GM21390 (cell line): ENCODE measurements around the gene EHD2.

Source experiments
- ATAC-seq: cut with Tn5 transposase; IDR thresholded peaks from one replicate; pipeline ENCODE4 v1.9.1; 2021; ENCODE audit not compliant: unreplicated experiment

Gene EHD2

GRCh38 chr19:47691090-47691489, 22.1 kb upstream of the EHD2 start:
- no peak for ATAC-seq

GRCh38 chr19:47691782-47692181, 21.4 kb upstream of the EHD2 start:
- no peak for ATAC-seq

- ATAC-seq: no peak
These were observed 19.7 kb upstream of the EHD2 start for GRCh38 chr19:47693489-47693888.

- ATAC-seq: no peak
These were observed 19.3 kb upstream of the EHD2 start for GRCh38 chr19:47693903-47694302.

- ATAC-seq: no peak
These were observed 18.6 kb upstream of the EHD2 start for GRCh38 chr19:47694466-47695273.

- ATAC-seq: no peak
These were observed 17.5 kb upstream of the EHD2 start for GRCh38 chr19:47695533-47696262.

- no peak for ATAC-seq
These were observed 16.6 kb upstream of the EHD2 start for GRCh38 chr19:47696635-47697034.

GRCh38 chr19:47697863-47698609, 15.2 kb upstream of the EHD2 start:
- ATAC-seq: no peak

- ATAC-seq: no peak
These were observed 14.4 kb upstream of the EHD2 start for GRCh38 chr19:47698631-47699359.

GRCh38 chr19:47699360-47699917, 13.8 kb upstream of the EHD2 start:
- no peak for ATAC-seq

- ATAC-seq: no peak
These were observed 12.1 kb upstream of the EHD2 start for GRCh38 chr19:47700934-47701716.

GRCh38 chr19:47701717-47702552, 11.3 kb upstream of the EHD2 start:
- no peak for ATAC-seq

- no peak for ATAC-seq
These were observed 10.6 kb upstream of the EHD2 start for GRCh38 chr19:47702671-47703070.

- no peak for ATAC-seq
These were observed 9.9 kb upstream of the EHD2 start for GRCh38 chr19:47703301-47703700.

- ATAC-seq: no peak
These were observed 9.2 kb upstream of the EHD2 start for GRCh38 chr19:47704024-47704423.

GRCh38 chr19:47704656-47705055, 8.6 kb upstream of the EHD2 start:
- ATAC-seq: no peak

GRCh38 chr19:47707135-47707925, 5.9 kb upstream of the EHD2 start:
- no peak for ATAC-seq

- ATAC-seq: no peak
These were observed 1.5 kb upstream of the EHD2 start for GRCh38 chr19:47711652-47712242.
